Measurements from ENCODE around the gene FIGLA.

- TF ChIP-seq CTCF (conservative IDR thresholded peaks at IDR 0.05) = no peak
- no peak for TF ChIP-seq EZH2 (IDR thresholded peaks at IDR 0.05; ENCODE audit: low read depth)
Observed at GRCh38 chr2:70807102-70807827, 16.8 kb upstream of the FIGLA start.
